Activated CD8-positive, alpha-beta memory T cell treated with anti-CD3 and anti-CD28 coated beads for 4 hours (primary cell): Measurements from ENCODE around the gene PSRC1.

Experiments
- DNase-seq, 2 donors: peaks; one replicate each; pipeline ENCODE4 v3.0.0-alpha.2; 2020; ENCODE audit warnings: low read depth in 2 of 2

Gene PSRC1

DNA sequence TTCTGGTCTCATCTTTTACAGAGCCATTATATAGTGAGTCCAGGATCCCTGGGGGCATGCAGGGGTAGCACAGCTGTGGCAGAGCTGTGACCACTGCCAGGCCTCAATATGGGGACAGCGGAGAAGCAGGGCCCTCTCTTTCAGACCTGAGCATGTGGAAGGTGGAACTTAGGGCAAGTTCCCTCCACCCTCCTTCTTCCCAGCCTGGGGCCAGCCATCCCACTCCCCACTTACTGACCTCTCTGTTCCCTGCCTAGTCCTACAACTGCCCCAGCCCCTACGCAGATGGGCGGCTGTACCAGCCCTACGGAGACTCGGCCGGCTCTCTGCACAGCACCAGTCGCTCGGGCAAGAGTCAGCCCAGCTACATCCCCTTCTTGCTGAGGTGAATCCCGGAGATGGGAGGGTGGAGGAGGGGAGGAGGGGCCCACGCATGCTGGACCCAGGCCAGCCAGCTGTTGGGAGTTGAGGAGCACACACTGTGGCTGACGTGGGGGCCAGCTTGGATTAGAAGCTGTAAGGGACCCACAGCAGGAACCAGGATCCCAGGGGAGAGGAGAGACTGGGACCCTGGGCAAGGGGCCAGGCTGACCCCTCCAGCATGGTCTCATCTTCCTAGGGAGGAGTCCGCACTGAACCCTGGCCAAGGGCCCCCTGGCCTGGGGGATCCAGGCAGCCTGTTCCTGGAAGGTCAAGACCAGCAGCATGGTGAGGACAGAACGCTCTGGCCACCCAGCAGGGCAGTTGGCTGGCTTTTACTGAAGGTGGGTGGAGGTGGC is 10.7 kb downstream of the PSRC1 start:
- no peak for DNase-seq

- DNase-seq, result no peak
Measured at GRCh38 chr1:109271458-109271857, 11.5 kb downstream of the PSRC1 start.

- DNase-seq, result no peak
Measured at GRCh38 chr1:109270623-109271317, 12.2 kb downstream of the PSRC1 start.

GRCh38 chr1:109269981-109270622 is 12.8 kb downstream of the PSRC1 start:
- DNase-seq, result no peak

DNA sequence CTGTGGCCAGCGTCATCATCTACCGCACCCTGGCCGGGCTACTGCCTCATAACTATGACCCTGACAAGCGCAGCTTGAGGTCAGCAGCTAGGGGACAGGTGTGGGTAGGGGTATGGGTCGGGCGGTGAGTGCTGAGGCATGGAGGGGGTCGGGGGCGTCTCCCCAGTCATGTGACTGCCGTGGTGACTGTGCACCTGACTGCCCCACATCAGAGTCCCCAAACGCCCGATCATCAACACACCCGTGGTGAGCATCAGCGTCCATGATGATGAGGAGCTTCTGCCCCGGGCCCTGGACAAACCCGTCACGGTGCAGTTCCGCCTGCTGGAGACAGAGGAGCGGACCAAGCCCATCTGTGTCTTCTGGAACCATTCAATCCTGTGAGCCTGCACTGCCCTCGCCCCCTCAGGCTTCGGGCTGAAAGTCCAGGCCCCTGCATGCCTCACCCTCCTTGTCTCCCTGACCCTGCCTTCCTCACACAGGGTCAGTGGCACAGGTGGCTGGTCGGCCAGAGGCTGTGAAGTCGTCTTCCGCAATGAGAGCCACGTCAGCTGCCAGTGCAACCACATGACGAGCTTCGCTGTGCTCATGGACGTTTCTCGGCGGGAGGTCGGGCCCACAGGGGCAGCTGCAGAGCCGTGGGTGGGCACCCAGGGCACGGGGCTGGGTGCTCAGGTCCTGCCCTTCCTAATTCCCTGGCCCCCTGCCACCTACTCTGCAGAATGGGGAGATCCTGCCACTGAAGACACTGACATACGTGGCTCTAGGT is 13.5 kb downstream of the PSRC1 start:
- DNase-seq, result no peak

- DNase-seq, result no peak
Measured at GRCh38 chr1:109268431-109269211, 14.3 kb downstream of the PSRC1 start.

DNA sequence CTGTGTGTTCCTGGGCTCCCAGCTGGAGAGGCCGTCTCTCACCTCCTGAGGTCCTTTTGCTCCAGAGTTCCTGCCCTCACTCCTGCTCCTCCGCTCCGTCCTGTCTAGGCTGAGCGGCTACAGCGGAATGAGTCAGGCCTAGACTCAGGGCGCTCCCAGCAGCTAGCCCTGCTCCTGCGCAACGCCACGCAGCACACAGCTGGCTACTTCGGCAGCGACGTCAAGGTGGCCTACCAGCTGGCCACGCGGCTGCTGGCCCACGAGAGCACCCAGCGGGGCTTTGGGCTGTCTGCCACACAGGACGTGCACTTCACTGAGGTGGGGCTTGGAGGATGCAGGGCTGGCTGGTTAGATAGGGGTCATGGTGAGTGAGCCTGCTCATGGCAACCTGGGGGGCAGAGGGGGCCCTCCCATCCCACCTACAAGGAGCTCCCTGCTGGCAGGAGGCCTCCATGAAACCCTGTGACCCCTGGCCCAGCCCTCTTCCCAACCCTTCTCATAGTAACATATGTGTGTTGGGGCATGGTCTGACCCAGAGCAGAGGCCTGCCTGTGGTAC is 15.1 kb downstream of the PSRC1 start:
- DNase-seq, result no peak

DNA sequence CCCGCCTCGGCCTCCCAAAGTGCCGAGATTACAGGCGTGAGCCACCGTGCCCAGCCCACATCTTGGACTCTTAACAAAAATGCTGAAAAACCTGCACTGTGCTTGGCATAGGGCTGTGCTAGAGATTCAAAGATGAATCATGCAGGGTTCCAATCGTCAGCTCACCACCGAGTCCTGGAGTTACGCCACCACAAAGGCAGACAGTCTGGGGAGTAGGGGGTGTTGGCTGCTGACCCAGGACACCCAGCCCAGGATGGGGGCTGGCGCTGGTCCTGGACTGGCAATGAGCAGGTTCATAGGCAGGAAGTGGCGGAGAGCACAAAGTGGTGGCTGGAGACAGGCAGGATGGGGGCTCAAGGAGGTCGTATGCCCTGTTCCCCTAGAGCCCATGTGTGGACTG is 16.0 kb downstream of the PSRC1 start:
- no peak for DNase-seq

GRCh38 chr1:109265741-109266330 is 17.1 kb downstream of the PSRC1 start:
- no peak for DNase-seq

GRCh38 chr1:109265016-109265415 is 17.9 kb downstream of the PSRC1 start:
- no peak for DNase-seq

- no peak for DNase-seq
Measured at GRCh38 chr1:109264379-109264755, 18.6 kb downstream of the PSRC1 start.

DNA sequence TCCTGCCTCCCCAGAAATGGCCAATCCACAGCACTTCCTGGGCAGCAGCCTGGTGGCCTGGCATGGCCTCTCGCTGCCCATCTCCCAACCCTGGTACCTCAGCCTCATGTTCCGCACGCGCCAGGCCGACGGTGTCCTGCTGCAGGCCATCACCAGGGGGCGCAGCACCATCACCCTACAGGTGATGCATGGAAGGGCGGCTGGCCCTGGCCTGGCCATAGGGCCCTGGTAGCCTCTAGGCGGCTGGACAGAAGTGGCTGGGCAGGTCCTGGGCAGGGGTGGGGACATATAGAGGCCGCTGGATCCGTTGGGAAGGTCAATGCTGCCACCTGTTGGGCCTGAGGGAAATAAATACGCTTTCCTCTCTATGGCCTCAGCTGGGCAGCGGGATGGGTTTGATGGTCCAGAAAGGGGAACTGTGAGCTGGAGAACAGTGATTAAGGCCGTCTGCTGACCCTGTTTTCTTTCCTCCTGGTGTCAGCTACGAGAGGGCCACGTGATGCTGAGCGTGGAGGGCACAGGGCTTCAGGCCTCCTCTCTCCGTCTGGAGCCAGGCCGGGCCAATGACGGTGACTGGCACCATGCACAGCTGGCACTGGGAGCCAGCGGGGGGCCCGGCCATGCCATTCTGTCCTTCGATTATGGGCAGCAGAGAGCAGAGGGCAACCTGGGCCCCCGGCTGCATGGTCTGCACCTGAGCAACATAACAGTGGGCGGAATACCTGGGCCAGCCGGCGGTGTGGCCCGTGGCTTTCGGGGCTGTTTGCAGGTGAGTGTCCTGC is 19.2 kb downstream of the PSRC1 start:
- peak; percentile 45 to 61 for DNase-seq

GRCh38 chr1:109263234-109263596 is 19.7 kb downstream of the PSRC1 start:
- no peak for DNase-seq

GRCh38 chr1:109262231-109263055 is 20.5 kb downstream of the PSRC1 start:
- no peak for DNase-seq

GRCh38 chr1:109261578-109261977 is 21.4 kb downstream of the PSRC1 start:
- DNase-seq, result no peak

- DNase-seq, result no peak
Measured at GRCh38 chr1:109261006-109261405, 21.9 kb downstream of the PSRC1 start.

GRCh38 chr1:109259674-109260557 is 23.0 kb downstream of the PSRC1 start:
- no peak for DNase-seq
